Trophoblast cell (in vitro differentiated cells and primary cell): ENCODE data around the gene SEC22A.

Source experiments
- DNase-seq, 2 donors: peaks; one replicate each; pipeline ENCODE4 v3.0.0-alpha.2; 2016
- H2AFZ ChIP-seq: 2 replicates; pipeline ENCODE4 v1.6.1; 2013; ENCODE audit warnings: low read length, moderate library complexity, mild to moderate bottlenecking; ENCODE audit not compliant: insufficient read depth, poor library complexity
- H2AK5ac ChIP-seq: 2 replicates; pipeline ENCODE4 v1.6.1; 2013; ENCODE audit warnings: mild to moderate bottlenecking, low read length
- H2BK120ac ChIP-seq: 2 replicates; pipeline ENCODE4 v1.6.1; 2013; ENCODE audit warnings: low read length, mild to moderate bottlenecking, moderate library complexity; ENCODE audit not compliant: insufficient read depth, poor library complexity
- H2BK12ac ChIP-seq: 2 replicates; pipeline ENCODE4 v1.6.1; 2013; ENCODE audit warnings: mild to moderate bottlenecking, low read length, moderate library complexity
- H2BK5ac ChIP-seq: 2 replicates; pipeline ENCODE4 v1.6.1; 2013; ENCODE audit warnings: low read length, low read depth, moderate library complexity, mild to moderate bottlenecking; ENCODE audit not compliant: poor library complexity
- H3K14ac ChIP-seq: 2 replicates; pipeline ENCODE4 v1.6.1; 2013; ENCODE audit warnings: mild to moderate bottlenecking, low read length
- H3K18ac ChIP-seq: 2 replicates; pipeline ENCODE4 v1.6.1; 2013; ENCODE audit warnings: mild to moderate bottlenecking, low read length
- H3K23ac ChIP-seq: 2 replicates; pipeline ENCODE4 v1.6.1; 2013; ENCODE audit warnings: low read length
- H3K27ac ChIP-seq: 2 replicates; pipeline ENCODE4 v1.5.1; 2013; ENCODE audit warnings: low read depth, mild to moderate bottlenecking, inconsistent platforms, low read length, moderate library complexity
- H3K27me3 ChIP-seq: 2 replicates; pipeline ENCODE4 v1.6.1; 2013; ENCODE audit warnings: inconsistent platforms, mild to moderate bottlenecking, low read length, moderate library complexity; ENCODE audit not compliant: insufficient read depth
- H3K36me3 ChIP-seq, 2 experiments: 1 replicate in 1 of 2; 2 replicates in 1 of 2; pipeline ENCODE4 v1.6.1; 2013; ENCODE audit warnings: low read length in 2 of 2, mild to moderate bottlenecking in 2 of 2, moderate library complexity in 1 of 2; ENCODE audit not compliant: insufficient read depth in 2 of 2, control insufficient read depth in 1 of 2
- H3K4ac ChIP-seq: 2 replicates; pipeline ENCODE4 v1.6.1; 2013; ENCODE audit warnings: low read depth, mild to moderate bottlenecking, low read length, moderate library complexity
- H3K4me1 ChIP-seq, 2 experiments: 1 replicate in 1 of 2; 2 replicates in 1 of 2; pipeline ENCODE4 v1.6.1; 2013; ENCODE audit warnings: low read length in 2 of 2, mild to moderate bottlenecking in 2 of 2, moderate library complexity in 1 of 2; ENCODE audit not compliant: insufficient read depth in 2 of 2, control insufficient read depth in 1 of 2
- H3K4me2 ChIP-seq: 2 replicates; pipeline ENCODE4 v1.6.1; 2013; ENCODE audit warnings: inconsistent platforms, mild to moderate bottlenecking, low read length, moderate library complexity
- H3K4me3 ChIP-seq: 2 replicates; pipeline ENCODE4 v1.5.1; 2013; ENCODE audit warnings: mild to moderate bottlenecking, low read depth, low read length, inconsistent platforms
- H3K79me1 ChIP-seq: one replicate; pipeline ENCODE4 v1.6.1; 2013; ENCODE audit warnings: low read length
- H3K79me2 ChIP-seq: 2 replicates; pipeline ENCODE4 v1.6.1; 2013; ENCODE audit warnings: low read length, mild to moderate bottlenecking; ENCODE audit not compliant: control insufficient read depth, insufficient read depth, poor library complexity
- H3K9ac ChIP-seq: 2 replicates; pipeline ENCODE4 v1.6.1; 2013; ENCODE audit warnings: mild to moderate bottlenecking, low read length
- H3K9me3 ChIP-seq: 2 replicates; pipeline ENCODE4 v1.6.1; 2013; ENCODE audit warnings: low read depth, mild to moderate bottlenecking, control low read depth, inconsistent platforms, low read length; ENCODE audit not compliant: insufficient read depth
- H4K12ac ChIP-seq: 2 replicates; pipeline ENCODE4 v1.6.1; 2013; ENCODE audit warnings: low read depth, mild to moderate bottlenecking, low read length, moderate library complexity
- H4K8ac ChIP-seq: 2 replicates; pipeline ENCODE4 v1.6.1; 2013; ENCODE audit warnings: low read depth, mild to moderate bottlenecking, low read length, moderate library complexity
- H4K91ac ChIP-seq: one replicate; pipeline ENCODE4 v1.6.1; 2013; ENCODE audit warnings: low read depth, mild to moderate bottlenecking, low read length, moderate library complexity
- WGBS: extraction: QIAGEN DNeasy Blood & Tissue Kit; methylation state at CpG from one replicate; pipeline ENCODE4 v1.1.7; 2013; ENCODE audit warnings: missing lambda C conversion rate; ENCODE audit not compliant: insufficient read length, insufficient coverage; ENCODE audit errors: extremely low coverage; 5-methylcytosine and 5-hydroxymethylcytosine counted together

The SEC22A gene

GRCh38 chr3:123301331-123302184 is 99.8 kb downstream of the SEC22A start:
- Histone ChIP-seq H3K79me2 (no peaks in the 10 kb centered on the region), H3K14ac (no peak overlapping the region), H3K36me3 (no peaks in the 10 kb centered on the region), H3K27me3 (no peaks in the 10 kb centered on the region), H3K79me1 (no peaks in the 10 kb centered on the region), H3K9me3 (peaks cover 2% of the 10 kb centered on the region), H2AK5ac (no peak overlapping the region), H3K4me3 (no peak overlapping the region), H3K9ac (no peak overlapping the region), H2BK12ac (no peak overlapping the region), H4K12ac (no peak overlapping the region), H4K91ac (no peak overlapping the region), H3K4me1 (no peaks in the 10 kb centered on the region), H2BK5ac (no peak overlapping the region), H3K23ac (no peak overlapping the region), H3K4me2 (no peak overlapping the region), H4K8ac (no peak overlapping the region), H2AFZ (no peak overlapping the region), H3K18ac (no peak overlapping the region), H3K27ac (no peak overlapping the region), H2BK120ac (no peak overlapping the region), H3K4ac (no peak overlapping the region)
- no CpG with 5 or more reads among the region's 4 CpGs for WGBS
- no peak for DNase-seq

GRCh38 chr3:123302961-123303360 is 101.2 kb downstream of the SEC22A start:
- Histone ChIP-seq H3K23ac (no peak overlapping the region), H2BK5ac (no peak overlapping the region), H2BK12ac (no peak overlapping the region), H3K4ac (no peak overlapping the region), H2BK120ac (no peak overlapping the region), H4K12ac (no peak overlapping the region), H4K91ac (no peak overlapping the region), H3K9me3 (peaks cover 2% of the 10 kb centered on the region), H3K79me2 (no peaks in the 10 kb centered on the region), H3K4me1 (no peaks in the 10 kb centered on the region), H3K79me1 (no peaks in the 10 kb centered on the region), H3K14ac (no peak overlapping the region), H3K18ac (no peak overlapping the region), H2AK5ac (no peak overlapping the region), H3K27ac (no peak overlapping the region), H3K4me3 (no peak overlapping the region), H3K9ac (no peak overlapping the region), H4K8ac (no peak overlapping the region), H3K36me3 (no peaks in the 10 kb centered on the region), H2AFZ (no peak overlapping the region), H3K4me2 (no peak overlapping the region), H3K27me3 (no peaks in the 10 kb centered on the region)
- no CpG with 5 or more reads among the region's 14 CpGs for WGBS
- no peak for DNase-seq

GRCh38 chr3:123303976-123304560 is 102.3 kb downstream of the SEC22A start:
- Histone ChIP-seq H3K14ac (no peak overlapping the region), H3K27ac (no peak overlapping the region), H3K36me3 (no peaks in the 10 kb centered on the region), H3K4me3 (no peak overlapping the region), H3K9ac (no peak overlapping the region), H3K4me2 (no peak overlapping the region), H3K23ac (no peak overlapping the region), H3K27me3 (no peaks in the 10 kb centered on the region), H2BK5ac (no peak overlapping the region), H2BK12ac (no peak overlapping the region), H3K4ac (no peak overlapping the region), H3K4me1 (no peaks in the 10 kb centered on the region), H3K9me3 (peaks cover 2% of the 10 kb centered on the region), H2AK5ac (no peak overlapping the region), H2AFZ (no peak overlapping the region), H3K79me2 (no peaks in the 10 kb centered on the region), H4K12ac (no peak overlapping the region), H3K18ac (no peak overlapping the region), H2BK120ac (no peak overlapping the region), H3K79me1 (no peaks in the 10 kb centered on the region), H4K91ac (no peak overlapping the region), H4K8ac (no peak overlapping the region)
- no CpG with 5 or more reads among the region's 15 CpGs for WGBS
- DNase-seq: no peak

- H2BK120ac ChIP-seq: no peak overlapping the region
- H3K14ac ChIP-seq: no peak overlapping the region
- H2BK12ac ChIP-seq: no peak overlapping the region
- H3K18ac ChIP-seq: no peak overlapping the region
- no peak overlapping the region for H4K8ac ChIP-seq
- H3K9me3 ChIP-seq: peaks cover 2% of the 10 kb centered on the region
- H3K23ac ChIP-seq: no peak overlapping the region
- no peaks in the 10 kb centered on the region for H3K4me1 ChIP-seq
- no CpG with 5 or more reads among the region's 2 CpGs for WGBS
- H3K79me2 ChIP-seq: no peaks in the 10 kb centered on the region
- H2BK5ac ChIP-seq: no peak overlapping the region
- H3K36me3 ChIP-seq: no peaks in the 10 kb centered on the region
- no peak overlapping the region for H3K27ac ChIP-seq
- no peak overlapping the region for H3K9ac ChIP-seq
- no peak for DNase-seq
- no peak overlapping the region for H3K4me2 ChIP-seq
- no peak overlapping the region for H4K12ac ChIP-seq
- no peak overlapping the region for H3K4ac ChIP-seq
- H2AFZ ChIP-seq: no peak overlapping the region
- H3K27me3 ChIP-seq: no peaks in the 10 kb centered on the region
- no peak overlapping the region for H2AK5ac ChIP-seq
- no peak overlapping the region for H4K91ac ChIP-seq
- no peaks in the 10 kb centered on the region for H3K79me1 ChIP-seq
- H3K4me3 ChIP-seq: no peak overlapping the region
These were observed 103.4 kb downstream of the SEC22A start for GRCh38 chr3:123305192-123305591.
